AG10803 (cell line): ENCODE measurements around the gene STARD7.
A peak's percentile ranks its signal among the peaks of the same experiment; 100 is the strongest.

Experiments used
- DNase-seq: peaks from one replicate; pipeline ENCODE4 v3.0.0; 2010; ENCODE audit warnings: low read depth
- H3K4me3 ChIP-seq: 2 replicates; pipeline ENCODE4 v1.5.1; 2011; ENCODE audit warnings: mild to moderate bottlenecking, low read length, control low read depth
- CTCF ChIP-seq: conservative IDR thresholded peaks from 2 replicates; pipeline ENCODE4 v1.5.1; 2011; ENCODE audit warnings: mild to moderate bottlenecking, low read length, control low read depth, inconsistent platforms

STARD7 gene

GRCh38 chr2:96241900-96242611, 33.4 kb upstream of the STARD7 start:
- TF ChIP-seq CTCF = no peak
- H3K4me3 ChIP-seq = no peak overlapping the region
- DNase-seq = peak; percentile 69

- no peak for TF ChIP-seq CTCF
- DNase-seq = no peak
- H3K4me3 ChIP-seq = no peak overlapping the region
These were observed 32.6 kb upstream of the STARD7 start for GRCh38 chr2:96241227-96241626.

GRCh38 chr2:96240341-96241038, 31.9 kb upstream of the STARD7 start:
- no peak for DNase-seq
- no peak overlapping the region for H3K4me3 ChIP-seq
- no peak for TF ChIP-seq CTCF

DNA sequence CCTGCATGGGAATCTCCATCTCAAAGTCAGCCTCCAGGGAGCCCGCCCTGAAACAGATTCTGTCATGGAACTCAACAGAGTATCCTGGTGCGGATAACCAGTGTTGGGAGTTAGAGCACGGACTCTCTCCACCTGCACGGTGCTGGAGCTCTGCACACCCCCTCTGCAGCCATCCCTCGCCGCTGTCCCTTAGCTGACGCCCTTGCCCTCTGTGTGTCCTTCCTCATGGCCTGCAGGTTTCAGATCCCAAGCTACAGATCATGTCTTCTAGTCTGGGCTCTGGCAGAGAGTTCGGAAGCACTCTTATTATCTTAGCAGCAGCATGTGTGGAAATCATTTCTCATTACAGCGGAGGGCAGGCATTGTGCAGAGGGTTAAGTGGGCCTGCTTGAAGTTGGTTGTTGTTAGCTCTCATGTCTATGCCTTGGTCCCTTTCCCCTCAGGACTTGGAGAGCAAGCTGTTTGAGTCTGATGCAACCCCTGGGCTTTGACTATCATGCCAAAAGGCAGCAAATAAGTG, 31.2 kb upstream of the STARD7 start:
- no peak for TF ChIP-seq CTCF
- no peak overlapping the region for H3K4me3 ChIP-seq
- DNase-seq = no peak

- DNase-seq = no peak
- no peak for TF ChIP-seq CTCF
- no peak overlapping the region for H3K4me3 ChIP-seq
These were observed 30.5 kb upstream of the STARD7 start for GRCh38 chr2:96239091-96239490.

- no peak for TF ChIP-seq CTCF
- DNase-seq = no peak
- no peak overlapping the region for H3K4me3 ChIP-seq
These were observed 29.6 kb upstream of the STARD7 start for GRCh38 chr2:96238266-96238665.

DNA sequence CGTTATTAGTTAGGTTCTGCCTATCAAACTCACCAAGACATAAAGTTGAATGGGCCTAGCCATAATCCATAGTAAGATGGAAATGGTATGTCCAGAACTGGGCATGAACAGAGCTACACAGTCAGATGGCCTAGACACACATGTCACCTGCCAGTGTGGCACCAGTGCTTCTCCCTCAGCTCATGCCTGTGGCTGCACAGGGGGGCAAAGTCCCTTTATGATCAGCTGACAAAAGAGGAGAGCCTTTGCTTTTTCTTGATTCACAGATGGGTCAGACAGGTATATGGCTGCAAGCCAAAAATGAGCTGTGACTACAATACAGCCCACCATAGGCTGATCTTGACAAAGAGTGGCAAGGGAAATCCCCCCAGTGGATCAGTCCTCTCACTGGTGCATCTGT, 28.3 kb upstream of the STARD7 start:
- no peak for DNase-seq
- no peak for TF ChIP-seq CTCF

More for the DNA sequence above, 28.3 kb upstream of the STARD7 start:
- H3K4me3 ChIP-seq = no peak overlapping the region
